ENCODE results near the gene LRRK1.

- TF ChIP-seq CTCF (IDR thresholded peaks at IDR 0.05), result no peak
- TF ChIP-seq POLR2A (IDR thresholded peaks at IDR 0.05), result no peak
Measured at GRCh38 chr15:100987143-100987542, 68.0 kb downstream of the LRRK1 start.
